Fibroblast of villous mesenchyme (primary cell): ENCODE measurements around the gene HPF1. TPM values are rescaled to one million over a fixed set of nuclear protein-coding genes. Genes with fewer than 3 reads are reported as not detected.
"Not testable (repeated sequence)": the region's sequence is repeated elsewhere in the genome, so short reads cannot be mapped to it uniquely, and the experiment has no call there.

Experiments used
- DNase-seq: peaks from one replicate; pipeline ENCODE4 v3.0.0-alpha.2; 2010; ENCODE audit warnings: low read depth
- H3K4me3 ChIP-seq: 2 replicates; pipeline ENCODE4 v1.5.1; 2011; ENCODE audit warnings: low read depth, mild to moderate bottlenecking, low read length
- total RNA-seq: library from RNA; depleted of rRNA; stranded (reverse); fragments of >200 nt; gene quantifications from 2 replicates; pipeline ENCODE4 v1.2.3, GENCODE V29; 2012
- TF ChIP-seq, protein P1 (sequence below): IDR thresholded peaks from 2 replicates; pipeline ENCODE4 v1.5.1; 2012; ENCODE audit warnings: low read depth, mild to moderate bottlenecking, low read length; ENCODE audit not compliant: insufficient read depth

The HPF1 gene
- total RNA-seq, 1 donor: 25.9 TPM

DNA sequence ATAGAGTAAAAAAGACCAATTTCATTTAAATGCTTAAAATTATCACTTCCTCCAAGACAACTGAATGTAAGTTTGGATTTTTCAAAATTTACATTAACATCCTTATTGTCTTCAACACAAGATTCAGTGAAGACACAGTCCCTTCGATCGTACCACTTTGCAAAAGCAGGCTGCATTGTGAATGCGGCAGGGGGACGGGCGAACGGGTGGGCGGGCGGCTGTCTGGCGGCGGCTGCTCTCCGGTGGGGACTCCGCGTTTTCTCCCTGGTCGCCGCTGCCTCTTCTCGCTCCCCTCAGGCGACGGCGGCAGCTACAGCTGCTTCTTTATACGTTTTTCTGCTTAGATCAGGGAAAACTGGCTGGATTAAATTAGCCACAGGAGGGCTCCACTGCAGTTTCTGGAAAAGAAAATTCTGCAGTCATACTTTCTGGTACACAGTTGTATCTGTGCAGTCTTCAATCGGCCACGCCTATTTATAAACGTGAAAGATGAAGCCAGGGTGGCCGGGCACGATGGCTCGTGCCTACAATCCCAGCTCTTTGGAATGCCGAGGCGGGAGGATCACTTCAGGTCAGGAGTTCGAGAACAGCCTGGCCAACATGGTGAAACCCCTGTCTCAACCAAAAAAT, 33.9 kb upstream of the HPF1 start:
- DNase-seq: peak; percentile 66

DNA sequence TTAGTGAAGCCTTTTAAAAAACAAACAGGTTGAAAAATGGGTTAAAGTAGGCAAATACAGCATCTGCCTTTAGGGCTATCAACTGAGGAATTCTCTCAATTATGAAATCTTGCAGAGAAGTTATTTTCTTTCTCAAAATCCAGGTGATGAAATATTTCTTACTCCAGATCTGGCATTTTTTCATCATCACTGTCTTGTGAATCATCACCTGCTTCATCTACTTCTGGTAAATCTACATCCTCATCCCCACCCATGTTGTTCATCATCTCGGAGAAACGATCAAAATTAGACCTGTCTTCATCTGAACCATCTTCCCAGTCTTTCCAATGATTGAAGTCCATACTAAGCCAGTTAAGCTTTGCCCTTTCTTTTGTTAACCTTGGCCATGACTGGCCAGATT, 33.3 kb upstream of the HPF1 start:
- DNase-seq: no peak
- TF ChIP-seq, protein P1, sequence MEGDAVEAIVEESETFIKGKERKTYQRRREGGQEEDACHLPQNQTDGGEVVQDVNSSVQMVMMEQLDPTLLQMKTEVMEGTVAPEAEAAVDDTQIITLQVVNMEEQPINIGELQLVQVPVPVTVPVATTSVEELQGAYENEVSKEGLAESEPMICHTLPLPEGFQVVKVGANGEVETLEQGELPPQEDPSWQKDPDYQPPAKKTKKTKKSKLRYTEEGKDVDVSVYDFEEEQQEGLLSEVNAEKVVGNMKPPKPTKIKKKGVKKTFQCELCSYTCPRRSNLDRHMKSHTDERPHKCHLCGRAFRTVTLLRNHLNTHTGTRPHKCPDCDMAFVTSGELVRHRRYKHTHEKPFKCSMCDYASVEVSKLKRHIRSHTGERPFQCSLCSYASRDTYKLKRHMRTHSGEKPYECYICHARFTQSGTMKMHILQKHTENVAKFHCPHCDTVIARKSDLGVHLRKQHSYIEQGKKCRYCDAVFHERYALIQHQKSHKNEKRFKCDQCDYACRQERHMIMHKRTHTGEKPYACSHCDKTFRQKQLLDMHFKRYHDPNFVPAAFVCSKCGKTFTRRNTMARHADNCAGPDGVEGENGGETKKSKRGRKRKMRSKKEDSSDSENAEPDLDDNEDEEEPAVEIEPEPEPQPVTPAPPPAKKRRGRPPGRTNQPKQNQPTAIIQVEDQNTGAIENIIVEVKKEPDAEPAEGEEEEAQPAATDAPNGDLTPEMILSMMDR: no peak
- no peak overlapping the region for H3K4me3 ChIP-seq

More for the DNA sequence above, 33.9 kb upstream of the HPF1 start:
- TF ChIP-seq, protein P1: peak; percentile 54
- peak overlapping the region; percentile 48 for H3K4me3 ChIP-seq

DNA sequence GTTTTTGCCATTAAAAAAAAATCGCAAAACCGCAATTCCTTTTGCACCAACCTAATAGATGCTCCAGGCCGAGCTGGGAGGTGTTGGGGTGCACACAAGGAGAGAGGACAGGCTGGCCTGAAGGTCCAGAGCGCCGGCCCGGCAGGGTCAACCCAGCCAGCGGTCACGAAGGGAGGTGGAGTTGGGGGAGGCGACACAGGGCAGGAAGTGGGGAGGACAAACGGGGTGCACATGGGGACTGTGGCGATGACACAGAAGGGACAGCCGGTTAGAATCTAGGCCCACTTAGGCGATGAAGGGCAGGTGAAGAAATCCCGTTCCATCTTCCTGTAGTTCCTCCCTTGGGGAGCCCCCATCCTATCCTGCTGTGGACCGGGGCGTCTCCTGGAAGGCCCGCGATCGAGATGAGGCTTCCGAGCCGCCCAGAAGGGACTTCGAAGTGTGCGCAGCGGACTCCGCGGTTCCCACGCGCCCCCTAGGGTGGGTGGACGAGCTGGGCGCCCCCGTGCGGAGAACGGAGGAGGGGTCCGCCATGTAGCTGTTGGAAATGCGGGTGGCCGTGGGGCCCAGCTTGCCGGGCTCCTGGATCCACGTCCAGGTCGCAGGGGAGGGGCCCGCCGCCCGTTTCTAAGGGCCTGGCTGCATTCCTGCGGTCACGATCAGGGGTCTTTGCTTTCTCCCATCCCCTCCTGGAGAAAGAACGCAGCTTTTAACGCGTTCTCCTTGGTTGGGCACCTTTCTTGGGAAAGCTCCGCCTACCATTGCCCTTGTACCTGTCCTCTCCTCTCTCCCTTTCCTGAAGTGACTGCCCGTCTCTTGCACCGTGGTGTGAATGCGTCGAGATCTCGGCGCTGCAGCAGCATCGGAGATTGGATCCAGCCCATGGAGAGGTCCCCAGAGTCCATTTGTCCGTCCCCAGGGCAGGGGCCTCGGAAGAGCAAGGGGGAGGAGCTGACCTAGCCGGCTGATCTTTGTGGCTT, 17.0 kb upstream of the HPF1 start:
- peak; percentile 20 for DNase-seq
- TF ChIP-seq, protein P1: peak; percentile 50
- H3K4me3 ChIP-seq: peak overlapping the region; percentile 33

DNA sequence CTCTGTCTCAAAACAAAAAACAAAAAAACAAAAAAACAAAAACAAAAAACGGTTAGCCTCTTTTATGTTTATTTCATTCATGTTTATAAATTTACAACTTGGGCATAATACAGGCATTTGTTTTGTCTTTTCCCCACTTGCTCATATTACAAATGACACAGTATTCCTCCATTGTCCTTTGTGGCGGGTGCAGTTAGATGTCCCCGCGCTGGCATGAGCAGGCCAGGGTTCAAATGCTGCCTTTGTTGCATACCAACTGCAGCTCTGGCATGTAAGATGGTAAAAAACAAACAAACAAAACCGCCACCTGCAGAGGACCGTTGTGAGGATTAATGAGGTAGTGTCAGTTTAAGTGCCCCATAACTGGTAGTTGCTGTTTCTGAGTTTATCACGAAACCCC, 16.1 kb upstream of the HPF1 start:
- TF ChIP-seq, protein P1: no peak
- DNase-seq: no peak
- H3K4me3 ChIP-seq: no peak overlapping the region

DNA sequence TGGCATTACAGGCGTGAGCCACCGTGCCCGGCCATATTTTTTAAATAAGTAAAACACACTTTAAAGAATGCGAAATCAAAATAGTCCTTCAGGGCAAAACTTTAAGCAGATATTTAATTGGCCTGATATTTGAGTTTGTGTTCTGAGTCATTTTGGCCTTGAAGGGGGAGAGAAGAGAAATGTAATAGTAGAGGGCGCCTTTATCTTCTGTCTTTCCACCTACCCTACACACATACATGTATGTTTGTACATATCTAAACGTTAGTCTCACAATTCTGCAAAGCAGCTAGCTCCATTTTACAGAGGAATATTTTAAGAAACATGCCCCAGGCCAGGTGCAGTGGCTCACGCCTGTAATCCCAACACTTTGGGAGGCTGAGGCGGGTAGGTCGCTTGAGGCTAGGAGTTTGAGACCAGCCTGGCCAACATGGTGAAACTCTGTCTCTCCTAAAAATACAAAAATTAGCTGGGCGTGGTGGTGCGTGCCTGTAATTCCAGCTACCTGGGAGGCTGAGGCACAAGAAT, 13.9 kb upstream of the HPF1 start:
- DNase-seq: not testable (repeated sequence)

DNA sequence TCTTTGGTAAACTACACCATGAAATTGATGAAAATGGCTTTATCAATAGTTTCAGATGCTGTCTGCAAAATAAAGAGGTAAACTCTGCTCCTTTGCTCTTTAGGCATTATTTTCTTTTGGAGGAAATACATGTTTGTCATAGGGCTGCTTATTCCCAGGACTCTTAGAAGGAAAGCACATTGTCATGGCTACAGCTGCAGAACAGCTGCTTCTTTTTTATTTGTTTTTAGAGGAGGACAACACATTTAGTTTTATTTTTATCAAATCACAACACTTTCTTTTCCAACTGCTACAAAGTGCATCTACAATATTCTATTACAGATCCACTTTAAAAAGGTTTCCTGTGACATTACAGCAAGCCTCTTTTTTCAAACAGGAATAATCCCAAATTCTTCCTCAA, 12.7 kb upstream of the HPF1 start:
- DNase-seq: peak; percentile 61
- H3K4me3 ChIP-seq: no peak overlapping the region
- TF ChIP-seq, protein P1: no peak

More for the DNA sequence above, 13.9 kb upstream of the HPF1 start:
- H3K4me3 ChIP-seq: not testable (repeated sequence)

DNA sequence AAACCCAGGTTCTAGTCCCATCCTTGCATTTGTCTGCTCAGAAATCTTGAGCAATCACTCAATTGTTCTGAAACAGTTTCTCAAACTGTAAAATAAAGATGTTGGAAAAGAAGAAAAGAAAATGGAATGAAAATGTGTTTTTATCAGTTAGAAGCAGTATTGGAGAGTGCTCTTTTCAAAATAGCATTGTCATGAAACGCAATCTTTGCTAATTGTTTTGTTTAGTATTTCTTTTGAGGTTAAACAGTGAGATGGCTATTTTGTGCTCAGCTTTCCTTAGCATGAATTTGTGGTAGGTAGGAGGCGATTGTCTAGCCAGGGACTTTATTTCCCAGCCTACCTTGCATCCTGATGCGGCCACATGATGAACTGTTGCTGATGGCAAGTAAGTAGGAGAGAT, 10.6 kb upstream of the HPF1 start:
- DNase-seq: no peak
- no peak overlapping the region for H3K4me3 ChIP-seq
- TF ChIP-seq, protein P1: no peak
